Stimulated activated CD4-positive, alpha-beta T cell treated with anti-CD3 and anti-CD28 coated beads, Interleukin-1b, Interleukin-23, amount 100 ng/mL, for 48 hours (primary cell): ENCODE data around the gene MRPL30.
"Not testable (repeated sequence)": the region's sequence is repeated elsewhere in the genome, so short reads cannot be mapped to it uniquely, and the experiment has no call there.

Experiments
- DNase-seq: peaks from one replicate; pipeline ENCODE4 v3.0.0-alpha.2; 2020

Gene MRPL30

GRCh38 chr2:99180755-99181623 lies at the start of gene MRPL30, which contains the start of gene MITD1:
MRPL30 (plus strand) TSS chr2:99181184; CDS start chr2:99186204, 5,020 bp downstream.
MITD1 (minus strand) TSS chr2:99181058; CDS start chr2:99180981, 77 bp downstream.
- peak; percentile 90 for DNase-seq

GRCh38 chr2:99135044-99135556 lies 45.9 kb upstream of the MRPL30 start:
- DNase-seq, result not testable (repeated sequence)

- no peak for DNase-seq
These were observed 42.0 kb upstream of the MRPL30 start for GRCh38 chr2:99139003-99139402.

GRCh38 chr2:99140056-99140859 lies 40.7 kb upstream of the MRPL30 start:
- DNase-seq, result no peak

GRCh38 chr2:99140860-99141109 lies 40.2 kb upstream of the MRPL30 start:
- DNase-seq, result no peak

GRCh38 chr2:99141110-99142108 lies 39.6 kb upstream of the MRPL30 start, which contains the start of gene C2orf15:
C2orf15 (plus strand) TSS chr2:99141707; CDS start chr2:99150559, 8,852 bp downstream.
- peak; percentile 97 for DNase-seq

- no peak for DNase-seq
These were observed 30.3 kb upstream of the MRPL30 start for GRCh38 chr2:99150706-99151105.

- DNase-seq, result no peak
These were observed 28.6 kb upstream of the MRPL30 start for GRCh38 chr2:99152199-99152895.

GRCh38 chr2:99153921-99154604 lies 26.9 kb upstream of the MRPL30 start:
- no peak for DNase-seq

GRCh38 chr2:99154643-99155536 lies 26.1 kb upstream of the MRPL30 start, which contains the start of the genes LIPT1 and TSGA10:
LIPT1 (plus strand) TSS chr2:99154967; CDS start chr2:99161958, 6,991 bp downstream.
TSGA10 (minus strand) TSS chr2:99154942; CDS start chr2:99109439, 45,503 bp downstream.
- DNase-seq, result peak; percentile 93

GRCh38 chr2:99156891-99157290 lies 24.1 kb upstream of the MRPL30 start:
- no peak for DNase-seq

- DNase-seq, result no peak
These were observed 22.4 kb upstream of the MRPL30 start for GRCh38 chr2:99158599-99158998.

- DNase-seq, result no peak
These were observed 21.4 kb upstream of the MRPL30 start for GRCh38 chr2:99159594-99159993.

GRCh38 chr2:99166218-99166617 lies 14.8 kb upstream of the MRPL30 start:
- DNase-seq, result no peak

- DNase-seq, result no peak
These were observed 11.4 kb upstream of the MRPL30 start for GRCh38 chr2:99169534-99169933.

- no peak for DNase-seq
These were observed 9.4 kb upstream of the MRPL30 start for GRCh38 chr2:99171377-99172140.

- no peak for DNase-seq
These were observed 628 bp downstream of the MRPL30 start for GRCh38 chr2:99181624-99182000.

- no peak for DNase-seq
These were observed 2.0 kb downstream of the MRPL30 start for GRCh38 chr2:99183025-99183424.

- no peak for DNase-seq
These were observed 3.8 kb downstream of the MRPL30 start for GRCh38 chr2:99184811-99185210.
